ENCODE data around the gene SRGAP1.
A peak's percentile ranks its signal among the peaks of the same experiment; 100 is the strongest.
"Not testable (repeated sequence)": the region's sequence is repeated elsewhere in the genome, so short reads cannot be mapped to it uniquely, and the experiment has no call there.

SRGAP1 gene

GRCh38 chr12:64006211-64006825, 161.8 kb downstream of the SRGAP1 start:
- DNase-seq (ENCODE audit: low read depth, low spot score) = peak; percentile 8

- DNase-seq (ENCODE audit: low read depth, low spot score) = no peak
These were observed 163.4 kb downstream of the SRGAP1 start for GRCh38 chr12:64007853-64008252.

GRCh38 chr12:64008596-64008995, 164.1 kb downstream of the SRGAP1 start:
- no peak for DNase-seq (ENCODE audit: low read depth, low spot score)

- DNase-seq (ENCODE audit: low read depth, low spot score) = no peak
These were observed 165.0 kb downstream of the SRGAP1 start for GRCh38 chr12:64009321-64010068.

- no peak for DNase-seq (ENCODE audit: low read depth, low spot score)
These were observed 165.7 kb downstream of the SRGAP1 start for GRCh38 chr12:64010069-64010686.

GRCh38 chr12:64016521-64016920, 172.0 kb downstream of the SRGAP1 start:
- no peak for DNase-seq (ENCODE audit: low read depth, low spot score)

- DNase-seq (ENCODE audit: low read depth, low spot score) = not testable (repeated sequence)
These were observed 173.6 kb downstream of the SRGAP1 start for GRCh38 chr12:64018116-64018515.

- DNase-seq (ENCODE audit: low read depth, low spot score) = no peak
These were observed 174.0 kb downstream of the SRGAP1 start for GRCh38 chr12:64018524-64018923.

- DNase-seq (ENCODE audit: low read depth, low spot score) = no peak
These were observed 174.6 kb downstream of the SRGAP1 start for GRCh38 chr12:64019101-64019500.

GRCh38 chr12:64019654-64020053, 175.2 kb downstream of the SRGAP1 start:
- DNase-seq (ENCODE audit: low read depth, low spot score) = no peak

- DNase-seq (ENCODE audit: low read depth, low spot score) = no peak
These were observed 180.9 kb downstream of the SRGAP1 start for GRCh38 chr12:64025174-64025958.

- no peak for DNase-seq (ENCODE audit: low read depth, low spot score)
These were observed 182.8 kb downstream of the SRGAP1 start for GRCh38 chr12:64027311-64027710.

- no peak for DNase-seq (ENCODE audit: low read depth, low spot score)
These were observed 184.0 kb downstream of the SRGAP1 start for GRCh38 chr12:64028541-64028940.

GRCh38 chr12:64029013-64029857, 184.7 kb downstream of the SRGAP1 start:
- DNase-seq (ENCODE audit: low read depth, low spot score) = no peak

- DNase-seq (ENCODE audit: low read depth, low spot score) = no peak
These were observed 185.7 kb downstream of the SRGAP1 start for GRCh38 chr12:64030155-64030554.

GRCh38 chr12:64034056-64034455, 189.6 kb downstream of the SRGAP1 start:
- not testable (repeated sequence) for DNase-seq (ENCODE audit: low read depth, low spot score)

- no peak for DNase-seq (ENCODE audit: low read depth, low spot score)
These were observed 190.5 kb downstream of the SRGAP1 start for GRCh38 chr12:64034901-64035576.

- no peak for DNase-seq (ENCODE audit: low read depth, low spot score)
These were observed 191.9 kb downstream of the SRGAP1 start for GRCh38 chr12:64036414-64036813.

- DNase-seq (ENCODE audit: low read depth, low spot score) = no peak
These were observed 194.9 kb downstream of the SRGAP1 start for GRCh38 chr12:64039281-64039871.

- no peak for DNase-seq (ENCODE audit: low read depth, low spot score)
These were observed 198.4 kb downstream of the SRGAP1 start for GRCh38 chr12:64042911-64043310.
